Peyer's patch (tissue), 4 donors: ENCODE data around the gene CCDC183.

ENCODE experiments used
- CTCF ChIP-seq, 6 experiments: fragments of 450-650 bp in 4 of 6; fragments of 200-600 bp in 2 of 6; sonication (generic) in 1 of 6; IDR thresholded peaks; one replicate each; pipeline ENCODE4 v1.5.1; 2017 to 2019; ENCODE audit warnings: antibody characterized with exemption in 6 of 6, mild to moderate bottlenecking in 3 of 6, moderate library complexity in 1 of 6
- POLR2A ChIP-seq, 2 donors: fragments of 450-650 bp; IDR thresholded peaks; one replicate each; pipeline ENCODE4 v1.5.1; 2017; ENCODE audit warnings: antibody characterized with exemption in 2 of 2, mild to moderate bottlenecking in 2 of 2, moderate library complexity in 2 of 2

DNA sequence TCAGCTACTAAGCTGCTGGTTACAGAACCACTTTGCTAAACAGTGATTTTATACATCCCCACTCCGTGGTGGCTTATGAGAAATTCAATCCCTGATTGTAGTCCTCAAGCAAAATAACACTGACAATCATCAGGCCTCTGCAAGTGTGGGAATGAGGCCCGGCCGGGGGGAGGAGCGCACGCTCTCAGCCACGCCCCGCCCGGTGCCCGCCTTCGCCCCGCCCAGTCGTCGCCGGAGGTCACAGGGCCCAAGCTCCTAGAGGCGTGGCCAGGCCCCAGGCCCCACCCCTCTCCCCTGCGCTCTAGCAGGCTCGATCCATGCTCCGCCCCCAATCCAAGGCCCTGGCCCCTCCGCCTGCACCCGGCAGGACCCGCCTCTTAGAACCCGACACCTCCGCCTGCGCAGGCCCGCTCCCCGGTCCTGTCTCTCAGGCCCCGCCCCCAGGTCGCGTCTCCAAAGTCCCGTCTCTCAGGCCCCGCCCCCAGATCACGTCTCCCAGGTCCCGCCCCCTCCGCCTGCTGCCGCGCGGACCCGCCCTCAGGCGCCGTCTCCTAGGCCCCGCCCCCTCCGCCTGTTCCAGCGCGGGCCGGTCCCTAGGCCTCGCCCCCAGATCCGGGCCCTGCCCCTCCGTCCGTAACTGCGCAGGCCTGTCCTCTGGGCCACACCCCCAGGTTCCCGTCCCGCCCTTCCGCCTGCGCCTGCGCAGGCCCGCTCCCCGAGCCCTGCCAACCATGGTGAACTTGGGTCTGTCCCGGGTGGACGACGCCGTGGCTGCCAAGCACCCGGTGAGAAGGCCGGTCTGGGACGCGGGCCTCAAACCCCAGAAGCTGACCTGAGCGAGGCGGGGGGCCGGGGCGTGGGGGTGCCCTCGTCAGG lies 5.3 kb upstream of the CCDC183 start, which contains the start of gene TMEM141:
- peak in 1 of 6 experiments; percentile 17 for TF ChIP-seq CTCF (IDR thresholded peaks at IDR 0.05)
- TF ChIP-seq POLR2A (IDR thresholded peaks at IDR 0.05), result peak; percentile 81 to 95
